AG09309 (cell line): Measurements from ENCODE around the gene FANCF.
"Not testable (repeated sequence)": the region's sequence is repeated elsewhere in the genome, so short reads cannot be mapped to it uniquely, and the experiment has no call there.

Source experiments
- DNase-seq: peaks from one replicate; pipeline ENCODE4 v3.0.0-alpha.2; 2010; ENCODE audit warnings: low read depth
- H3K4me3 ChIP-seq: 2 replicates; pipeline ENCODE4 v1.5.1; 2011; ENCODE audit warnings: mild to moderate bottlenecking, low read depth, low read length, moderate library complexity; ENCODE audit not compliant: control insufficient read depth
- TF ChIP-seq, protein P1 (sequence below): IDR thresholded peaks from 2 replicates; pipeline ENCODE4 v1.5.1; 2011; ENCODE audit warnings: mild to moderate bottlenecking, low read depth, low read length, inconsistent platforms; ENCODE audit not compliant: insufficient read depth, control insufficient read depth; ENCODE audit errors: missing control alignments

The FANCF gene

DNA sequence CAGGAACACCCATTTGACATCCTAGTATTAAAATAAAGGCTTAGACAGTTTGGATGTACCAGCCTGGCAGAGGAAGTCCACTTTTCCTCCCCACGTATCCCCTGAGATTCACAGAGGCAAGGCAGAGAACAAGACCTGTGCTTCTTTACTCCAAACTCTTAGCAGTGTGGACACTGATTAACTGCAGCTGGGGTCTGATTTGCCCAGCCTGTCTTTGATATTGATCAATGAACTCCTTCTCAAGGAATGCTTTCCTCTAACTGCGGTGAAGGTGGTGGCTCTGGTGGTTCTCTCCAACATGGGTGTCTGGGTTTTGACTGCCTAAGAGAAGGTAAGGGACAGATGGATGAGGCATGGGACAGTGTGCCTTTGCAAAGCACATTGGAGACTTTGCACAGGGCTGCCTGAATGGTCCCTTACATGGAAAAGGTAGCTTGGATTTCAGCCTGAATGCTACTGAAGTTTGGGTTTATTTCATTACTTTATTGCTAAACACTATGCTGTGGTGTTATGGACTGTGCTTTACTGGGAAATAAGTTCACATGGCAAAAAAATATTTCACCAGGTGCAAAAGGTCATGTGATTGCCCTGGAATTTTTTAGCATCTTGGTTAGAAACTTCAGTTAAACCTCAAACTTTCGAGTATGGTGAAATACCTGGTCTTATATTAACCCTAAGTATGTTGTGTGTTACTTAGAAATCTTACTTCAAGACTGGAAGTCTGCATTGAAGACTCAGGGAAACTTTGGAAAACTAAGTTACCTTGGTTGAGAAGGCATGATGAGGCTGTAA is 42.6 kb upstream of the FANCF start:
- DNase-seq: no peak
- TF ChIP-seq, protein P1, sequence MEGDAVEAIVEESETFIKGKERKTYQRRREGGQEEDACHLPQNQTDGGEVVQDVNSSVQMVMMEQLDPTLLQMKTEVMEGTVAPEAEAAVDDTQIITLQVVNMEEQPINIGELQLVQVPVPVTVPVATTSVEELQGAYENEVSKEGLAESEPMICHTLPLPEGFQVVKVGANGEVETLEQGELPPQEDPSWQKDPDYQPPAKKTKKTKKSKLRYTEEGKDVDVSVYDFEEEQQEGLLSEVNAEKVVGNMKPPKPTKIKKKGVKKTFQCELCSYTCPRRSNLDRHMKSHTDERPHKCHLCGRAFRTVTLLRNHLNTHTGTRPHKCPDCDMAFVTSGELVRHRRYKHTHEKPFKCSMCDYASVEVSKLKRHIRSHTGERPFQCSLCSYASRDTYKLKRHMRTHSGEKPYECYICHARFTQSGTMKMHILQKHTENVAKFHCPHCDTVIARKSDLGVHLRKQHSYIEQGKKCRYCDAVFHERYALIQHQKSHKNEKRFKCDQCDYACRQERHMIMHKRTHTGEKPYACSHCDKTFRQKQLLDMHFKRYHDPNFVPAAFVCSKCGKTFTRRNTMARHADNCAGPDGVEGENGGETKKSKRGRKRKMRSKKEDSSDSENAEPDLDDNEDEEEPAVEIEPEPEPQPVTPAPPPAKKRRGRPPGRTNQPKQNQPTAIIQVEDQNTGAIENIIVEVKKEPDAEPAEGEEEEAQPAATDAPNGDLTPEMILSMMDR: no peak
- no peak overlapping the region for H3K4me3 ChIP-seq

DNA sequence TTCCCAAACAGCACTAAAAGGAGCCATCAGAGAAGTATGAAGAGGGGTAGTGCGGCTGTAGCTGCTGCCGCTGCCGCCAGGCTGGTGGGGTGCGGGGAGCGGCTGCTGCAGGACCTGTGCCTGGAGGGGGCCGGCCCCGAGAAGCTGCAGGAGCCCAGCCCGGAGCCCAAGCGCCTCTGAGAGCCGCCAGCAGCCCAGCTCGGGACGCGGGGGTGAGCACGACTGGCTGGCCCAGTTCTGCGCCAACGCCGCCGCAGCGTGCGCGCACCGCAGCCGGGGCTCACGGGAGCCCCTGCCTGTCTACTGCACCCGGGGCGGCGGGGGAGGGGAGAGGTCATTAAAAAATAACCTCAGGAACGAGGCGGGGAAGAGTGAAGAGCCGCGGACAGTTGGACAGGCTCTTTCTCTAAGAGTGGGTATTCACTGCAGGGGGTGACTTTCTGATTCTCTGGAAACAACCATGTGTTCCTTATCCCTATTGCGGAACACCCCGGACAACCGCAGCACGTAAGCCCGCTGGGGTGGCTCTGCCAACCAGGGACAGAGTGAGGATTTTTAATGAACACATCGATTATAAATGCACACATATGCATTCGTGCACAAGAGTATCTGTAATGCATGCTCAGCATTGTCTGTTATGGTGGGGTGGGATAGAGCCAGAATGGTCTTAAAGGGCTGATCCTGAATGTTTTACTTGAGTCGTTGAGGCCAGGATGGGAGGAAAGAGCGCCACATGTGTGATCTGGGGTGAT is 41.2 kb upstream of the FANCF start:
- no peak overlapping the region for H3K4me3 ChIP-seq
- TF ChIP-seq, protein P1: no peak
- DNase-seq: no peak

DNA sequence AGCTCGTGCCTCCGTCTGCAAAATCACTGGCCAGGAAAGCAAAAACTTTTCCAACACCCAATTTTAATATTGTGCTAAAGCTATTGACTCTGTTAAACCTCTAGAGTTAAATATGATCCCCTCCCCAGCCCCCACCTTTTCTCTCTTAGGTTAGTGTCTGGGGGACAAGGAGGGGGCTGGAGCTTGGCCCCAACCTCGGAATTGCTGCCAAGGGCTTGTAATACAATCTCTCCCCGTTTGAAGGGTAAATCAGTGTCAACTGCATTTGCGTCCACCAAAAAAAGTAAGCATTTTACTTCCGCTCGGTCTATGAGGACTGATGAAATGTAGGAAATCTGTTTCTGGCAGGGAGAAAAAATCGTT is 40.7 kb upstream of the FANCF start, which contains the start of gene GAS2:
Gene GAS2, plus strand, starts transcription at position 287 of the 363 bp plus-strand sequence. CDS start 8,259 bp downstream, outside the sequence.
- DNase-seq: no peak
- TF ChIP-seq, protein P1: no peak
- H3K4me3 ChIP-seq: no peak within 1 kb of the TSS

DNA sequence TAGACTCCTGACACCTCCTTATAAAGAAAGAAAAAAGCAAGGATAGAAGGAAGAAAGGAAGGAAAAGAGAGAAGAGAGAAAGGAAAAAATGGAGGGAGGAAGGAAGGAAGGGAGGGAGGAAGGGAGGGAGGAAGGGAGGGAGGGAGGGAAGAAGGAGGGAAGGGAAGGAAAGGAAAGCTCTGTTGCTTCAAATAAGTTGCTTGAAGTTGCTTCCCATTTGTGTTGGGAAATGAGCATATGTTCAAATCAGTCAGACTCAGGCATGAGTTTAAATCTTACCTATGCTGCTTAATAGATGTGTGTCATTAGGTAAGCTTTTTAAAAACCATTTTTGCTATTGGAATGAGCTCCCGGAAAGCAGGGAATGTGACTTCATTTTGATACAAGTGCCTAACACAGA is 34.2 kb upstream of the FANCF start:
- TF ChIP-seq, protein P1: no peak
- no peak for DNase-seq
- H3K4me3 ChIP-seq: no peak overlapping the region

DNA sequence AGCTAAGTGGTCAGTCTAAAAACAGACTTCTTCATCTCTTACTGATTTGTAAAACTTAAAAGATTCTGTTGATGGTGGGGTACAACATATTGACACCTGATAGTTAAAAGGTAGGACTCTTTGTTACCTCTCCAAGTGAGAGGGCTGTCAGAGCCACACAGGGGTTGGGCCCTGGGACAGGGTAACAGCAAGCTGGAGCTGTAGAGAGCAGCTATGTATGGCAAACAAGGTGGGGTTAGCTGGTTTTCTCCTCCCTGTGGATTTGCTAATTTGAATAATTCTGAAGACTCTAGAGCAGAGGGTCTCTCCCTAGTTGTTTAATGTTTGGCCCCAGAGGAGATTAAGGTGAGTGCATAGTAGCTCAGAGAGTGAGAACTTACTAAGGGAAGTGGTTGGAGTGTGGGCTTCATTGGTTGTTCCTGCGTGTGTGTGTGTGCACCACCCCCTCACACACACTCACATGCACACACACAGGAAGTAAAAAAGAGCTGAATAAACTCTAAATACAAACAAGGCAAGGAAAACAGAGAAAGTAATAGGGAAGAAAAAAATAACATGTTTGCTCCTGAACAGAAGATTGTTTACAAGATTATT is 31.6 kb upstream of the FANCF start:
- no peak overlapping the region for H3K4me3 ChIP-seq
- TF ChIP-seq, protein P1: no peak
- DNase-seq: no peak

DNA sequence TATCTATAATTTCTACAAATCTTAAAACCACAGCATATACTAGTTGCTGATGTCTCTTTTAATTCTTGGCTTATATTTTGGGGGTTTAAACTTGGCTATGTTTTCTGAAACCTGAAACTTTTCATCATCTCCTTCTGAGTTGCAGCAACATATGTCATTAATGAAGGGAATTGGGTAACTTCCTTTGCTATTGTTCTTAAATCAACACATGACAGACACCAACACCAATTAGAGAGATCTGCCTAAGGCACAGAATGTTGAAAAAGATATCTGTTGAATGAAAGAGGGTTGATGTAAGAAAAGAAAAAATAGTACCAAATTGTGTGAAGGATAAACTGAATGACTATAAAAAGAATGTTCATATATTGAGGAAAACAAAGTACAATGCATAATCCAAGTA is 30.5 kb upstream of the FANCF start:
- TF ChIP-seq, protein P1: no peak
- H3K4me3 ChIP-seq: no peak overlapping the region
- no peak for DNase-seq

DNA sequence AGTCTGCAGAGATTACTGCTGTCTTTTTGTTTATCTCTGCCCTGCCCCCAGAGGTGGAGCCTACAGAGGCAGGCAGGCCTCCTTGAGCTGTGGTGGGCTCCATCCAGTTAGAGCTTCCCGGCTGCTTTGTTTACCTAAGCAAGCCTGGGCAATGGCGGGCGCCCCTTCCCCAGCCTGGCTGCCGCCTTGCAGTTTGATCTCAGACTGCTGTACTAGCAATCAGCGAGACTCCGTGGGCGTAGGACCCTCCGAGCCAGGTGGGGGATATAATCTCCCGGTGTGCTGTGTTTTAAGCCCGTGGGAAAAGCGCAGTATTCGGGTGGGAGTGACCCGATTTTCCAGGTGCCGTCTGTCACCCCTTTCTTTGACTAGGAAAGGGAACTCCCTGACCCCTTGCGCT is 26.7 kb upstream of the FANCF start:
- not testable (repeated sequence) for H3K4me3 ChIP-seq, DNase-seq
